Stimulated activated CD8-positive, alpha-beta memory T cell treated with anti-CD3 and anti-CD28 coated beads, Interleukin-15, amount 100 ng/mL, for 48 hours (primary cell): ENCODE measurements around the gene BAIAP2L1.

Source experiments
- DNase-seq, 2 donors: peaks; one replicate each; pipeline ENCODE4 v3.0.0-alpha.2; 2020; ENCODE audit warnings: low read depth in 2 of 2

BAIAP2L1 gene

GRCh38 chr7:98293746-98294145, 107.1 kb downstream of the BAIAP2L1 start:
- DNase-seq = no peak

- no peak for DNase-seq
These were observed 107.6 kb downstream of the BAIAP2L1 start for GRCh38 chr7:98293265-98293664.

- no peak for DNase-seq
These were observed 109.2 kb downstream of the BAIAP2L1 start for GRCh38 chr7:98291717-98292116.

- DNase-seq = no peak
These were observed 111.5 kb downstream of the BAIAP2L1 start for GRCh38 chr7:98289333-98289875.

GRCh38 chr7:98288064-98288823, 112.6 kb downstream of the BAIAP2L1 start:
- DNase-seq = no peak

- DNase-seq = no peak
These were observed 113.4 kb downstream of the BAIAP2L1 start for GRCh38 chr7:98287486-98287959.

- DNase-seq = no peak
These were observed 114.0 kb downstream of the BAIAP2L1 start for GRCh38 chr7:98286701-98287485.

GRCh38 chr7:98286093-98286539, 114.8 kb downstream of the BAIAP2L1 start:
- DNase-seq = no peak

- no peak for DNase-seq
These were observed 115.5 kb downstream of the BAIAP2L1 start for GRCh38 chr7:98285157-98286092.

- DNase-seq = no peak
These were observed 116.4 kb downstream of the BAIAP2L1 start for GRCh38 chr7:98284335-98285036.

GRCh38 chr7:98283887-98284222, 117.0 kb downstream of the BAIAP2L1 start:
- DNase-seq = no peak

GRCh38 chr7:98283127-98283886, 117.6 kb downstream of the BAIAP2L1 start:
- DNase-seq = no peak

GRCh38 chr7:98282703-98283102, 118.2 kb downstream of the BAIAP2L1 start:
- no peak for DNase-seq

GRCh38 chr7:98281757-98282606, 118.9 kb downstream of the BAIAP2L1 start:
- peak; percentile 4 to 25 for DNase-seq

- DNase-seq = peak; percentile 87 to 90
These were observed 119.8 kb downstream of the BAIAP2L1 start, which contains the start of gene BRI3 for GRCh38 chr7:98280791-98281756. TSS of gene BRI3 (plus strand) at chr7:98281686. CDS start at chr7:98281796, 110 bp downstream.

- DNase-seq = no peak
These were observed 120.6 kb downstream of the BAIAP2L1 start for GRCh38 chr7:98280296-98280695.

GRCh38 chr7:98278936-98279335, 122.0 kb downstream of the BAIAP2L1 start:
- no peak for DNase-seq

GRCh38 chr7:98278408-98278807, 122.5 kb downstream of the BAIAP2L1 start:
- DNase-seq = no peak
